Colonic mucosa (tissue), 4 donors: ENCODE measurements around the gene CAPN15. TPM values are rescaled to one million over a fixed set of nuclear protein-coding genes. Genes with fewer than 3 reads are reported as not detected.
"Not testable (repeated sequence)": the region's sequence is repeated elsewhere in the genome, so short reads cannot be mapped to it uniquely, and the experiment has no call there.

ENCODE experiments used
- DNase-seq: peaks from one replicate; pipeline ENCODE4 v3.0.0-alpha.2; 2020
- H3K27ac ChIP-seq: fragments of 200-600 bp; one replicate; pipeline ENCODE4 v1.8.0; 2021
- H3K27me3 ChIP-seq: fragments of 200-600 bp; one replicate; pipeline ENCODE4 v1.8.0; 2021
- H3K36me3 ChIP-seq: fragments of 200-600 bp; one replicate; pipeline ENCODE4 v1.8.0; 2021
- H3K4me1 ChIP-seq: fragments of 200-600 bp; one replicate; pipeline ENCODE4 v1.8.0; 2021; ENCODE audit warnings: mild to moderate bottlenecking
- H3K4me3 ChIP-seq: fragments of 200-600 bp; one replicate; pipeline ENCODE4 v1.8.0; 2021
- H3K9ac ChIP-seq, 2 donors: one replicate each; pipeline ENCODE4 v1.7.0; 2013; ENCODE audit warnings: control low read depth in 2 of 2, low read depth in 2 of 2, low read length in 2 of 2
- H3K9me3 ChIP-seq: fragments of 200-600 bp; one replicate; pipeline ENCODE4 v1.8.0; 2021
- CTCF ChIP-seq: fragments of 200-600 bp; IDR thresholded peaks from one replicate; pipeline ENCODE4 v1.8.0; 2022; ENCODE audit warnings: antibody characterized with exemption, mild to moderate bottlenecking
- intact Hi-C: fragments of 100-400 bp; cut with DNase I; formaldehyde crosslinking; loops from one replicate; pipeline ENCODE4 v1.14.1; 2022
- total RNA-seq, 2 donors: library from RNA; stranded (reverse); fragmentation: NEBNext Ultra II Directional in 1 of 2; extraction: Animal tissue kit (Norgen Biotek cat#: 25700) in 1 of 2; gene quantifications; one replicate each; pipeline ENCODE4 v1.2.1, GENCODE V29; 2021
- donor health status: healthy.
- donor health status: DM: no; HTN: no; CAD: no.
- donor health status: DM: no; HTN: no; CAD: no.

Gene CAPN15
- total RNA-seq, 2 donors from 2014 or later: 74.6 to 139 TPM

DNA sequence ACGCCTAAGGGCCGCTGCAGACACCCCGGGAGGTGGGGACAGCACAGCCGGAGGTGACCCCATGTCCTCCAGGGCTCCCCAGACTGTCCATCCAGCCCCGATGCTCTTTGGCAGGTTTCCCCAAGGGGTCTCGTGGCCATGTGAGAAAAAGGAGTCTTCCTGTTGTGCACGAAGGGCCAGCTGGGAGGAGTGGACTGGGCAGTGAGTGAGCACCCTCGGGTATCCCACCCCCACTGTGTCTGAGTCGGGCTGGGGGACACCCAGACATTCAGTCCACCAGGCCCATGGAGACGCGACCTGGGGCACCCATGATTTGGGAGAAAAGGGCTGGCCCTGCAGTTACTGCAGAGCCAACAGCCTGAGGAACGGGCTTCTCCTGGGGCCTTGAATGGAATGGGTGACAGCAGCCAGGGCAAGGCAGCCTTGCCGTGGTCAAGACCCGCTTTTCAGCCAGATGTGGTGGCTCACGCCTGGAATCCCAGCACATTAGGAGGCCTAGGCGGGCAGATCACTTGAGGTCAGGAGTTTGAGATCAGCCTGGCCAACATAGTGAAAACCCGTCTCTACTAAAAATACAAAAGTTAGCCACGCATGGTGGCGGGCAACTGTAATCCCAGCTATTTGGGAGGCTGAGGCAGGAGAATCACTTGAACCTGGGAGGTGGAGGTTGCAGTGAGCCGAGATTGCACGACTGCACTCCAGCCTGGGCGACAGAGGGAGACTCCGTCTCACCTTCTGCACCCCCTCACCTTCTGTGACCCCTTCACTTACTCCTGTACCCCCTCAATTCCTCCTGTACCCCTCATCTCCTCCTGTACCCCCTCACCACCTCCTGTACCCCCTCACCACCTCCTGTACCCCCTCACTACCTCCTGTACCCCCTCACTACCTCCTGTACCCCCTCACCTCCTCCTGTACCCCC lies 24.1 kb upstream of the CAPN15 start:
- H3K4me3 ChIP-seq: no peak overlapping the region
- no peak for TF ChIP-seq CTCF
- DNase-seq: peak; percentile 30
- peaks cover 8% of the 10 kb centered on the region for H3K4me1 ChIP-seq
- intact Hi-C loops: no loop called here
- H3K9ac ChIP-seq: peak overlapping the region in 1 of 2 donors; percentile 68
- no peaks in the 10 kb centered on the region for H3K36me3 ChIP-seq
- H3K27me3 ChIP-seq: no peaks in the 10 kb centered on the region
- no peaks in the 10 kb centered on the region for H3K9me3 ChIP-seq
- H3K27ac ChIP-seq: peak overlapping the region; percentile 76

DNA sequence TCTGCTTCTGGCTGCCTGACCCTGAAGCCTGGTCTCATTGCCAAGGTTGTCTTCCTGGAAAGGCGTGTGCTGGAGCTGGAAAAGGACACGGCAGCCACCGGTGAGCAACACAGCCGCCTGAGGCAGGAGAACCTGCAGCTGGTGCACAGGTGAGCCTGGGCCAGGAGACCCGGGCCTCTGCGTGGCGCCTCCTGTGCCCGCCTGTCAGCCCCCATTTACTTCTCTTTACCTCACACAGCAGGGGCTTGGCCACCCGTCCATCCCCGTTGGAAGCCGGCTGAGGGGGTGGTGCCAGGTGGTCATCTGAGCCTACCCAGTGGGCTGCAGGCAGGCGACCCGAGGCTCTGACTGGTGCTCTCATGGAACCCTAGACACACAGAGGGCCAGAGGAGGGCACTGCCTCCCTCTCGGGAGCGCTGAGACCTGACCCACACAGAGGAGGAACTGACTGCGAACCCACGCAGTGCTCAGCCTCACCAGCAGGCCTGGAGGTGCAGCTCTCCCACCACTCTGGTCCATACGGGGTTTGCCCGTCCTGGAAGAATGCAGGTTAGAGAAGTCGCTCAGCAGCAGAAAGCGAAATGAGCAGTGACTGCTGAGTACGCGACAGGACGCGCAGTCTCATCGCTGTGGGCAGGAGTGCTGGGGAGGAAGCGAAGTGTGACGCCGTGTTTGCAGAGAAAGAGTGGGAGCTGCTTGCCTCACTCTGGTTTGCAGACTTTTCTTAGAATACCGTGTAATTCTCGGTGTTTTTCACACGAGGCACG lies 21.9 kb upstream of the CAPN15 start:
- Histone ChIP-seq H3K27ac (no peak overlapping the region), H3K4me3 (no peak overlapping the region), H3K36me3 (no peaks in the 10 kb centered on the region), H3K27me3 (no peaks in the 10 kb centered on the region), H3K4me1 (peaks cover 8% of the 10 kb centered on the region), H3K9ac (no peak overlapping the region), H3K9me3 (no peaks in the 10 kb centered on the region)
- TF ChIP-seq CTCF: no peak
- no peak for DNase-seq
- intact Hi-C loops: no loop called here

- no peak for DNase-seq
- Histone ChIP-seq H3K4me1 (peaks cover 8% of the 10 kb centered on the region), H3K27me3 (no peaks in the 10 kb centered on the region), H3K9me3 (no peaks in the 10 kb centered on the region), H3K27ac (no peak overlapping the region), H3K36me3 (no peaks in the 10 kb centered on the region), H3K4me3 (no peak overlapping the region), H3K9ac (no peak overlapping the region)
- TF ChIP-seq CTCF: no peak
- intact Hi-C loops: no loop called here
These were observed 21.3 kb upstream of the CAPN15 start for GRCh38 chr16:506246-506546.

DNA sequence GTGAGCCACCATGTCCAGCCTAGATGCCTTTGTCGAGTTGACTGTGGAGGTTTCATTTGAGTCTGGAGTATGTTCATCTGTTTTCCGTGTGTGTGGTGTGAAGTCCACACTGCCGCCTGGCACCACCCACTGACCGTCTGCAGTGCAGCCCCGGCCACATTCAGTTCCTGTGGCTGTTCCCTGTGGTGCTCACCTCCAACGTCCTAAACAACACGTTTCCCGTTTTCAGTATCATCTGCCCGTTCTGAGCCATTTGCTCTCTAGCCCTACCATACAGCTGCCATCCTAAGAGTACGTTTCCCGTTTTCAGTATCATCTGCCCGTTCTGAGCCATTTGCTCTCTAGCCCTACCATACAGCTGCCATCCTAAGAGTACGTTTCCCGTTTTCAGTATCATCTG lies 20.0 kb upstream of the CAPN15 start:
- H3K9ac ChIP-seq, H3K36me3 ChIP-seq, H3K4me3 ChIP-seq, DNase-seq, H3K27me3 ChIP-seq, intact Hi-C loops, H3K27ac ChIP-seq, H3K9me3 ChIP-seq, H3K4me1 ChIP-seq: not testable (repeated sequence)

DNA sequence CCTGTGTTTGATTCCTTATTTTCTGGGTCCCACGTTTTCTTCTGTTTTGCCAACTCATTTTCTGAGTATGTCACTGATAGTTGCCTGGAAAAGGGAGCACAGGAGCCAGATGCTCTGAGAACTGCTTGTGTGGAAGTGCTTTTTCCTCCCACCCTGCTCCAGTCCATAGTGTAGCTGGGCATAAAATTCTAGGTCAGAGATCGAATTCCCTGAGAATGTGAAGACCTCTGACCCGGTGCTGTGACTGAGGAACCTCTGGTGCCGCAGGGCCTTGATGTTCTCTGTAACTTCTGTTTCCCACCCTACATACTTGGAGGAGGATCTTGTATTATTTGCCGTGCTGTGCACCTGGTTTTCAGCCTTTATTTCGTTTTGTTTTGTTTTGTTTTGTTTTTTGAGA lies 19.5 kb upstream of the CAPN15 start:
- Histone ChIP-seq H3K9me3 (no peaks in the 10 kb centered on the region), H3K9ac (no peak overlapping the region), H3K27me3 (no peaks in the 10 kb centered on the region), H3K27ac (no peak overlapping the region), H3K36me3 (no peaks in the 10 kb centered on the region), H3K4me1 (peaks cover under 1% of the 10 kb centered on the region), H3K4me3 (no peak overlapping the region)
- DNase-seq: no peak
- intact Hi-C loops: no loop called here
- no peak for TF ChIP-seq CTCF
